Superior temporal gyrus (tissue), 1 donor: ENCODE results near the gene PSORS1C2.

Experiments
- DNase-seq: peaks from one replicate; pipeline ENCODE4 v3.0.0-alpha.2; 2016; ENCODE audit errors: extremely low spot score

PSORS1C2 gene

DNA sequence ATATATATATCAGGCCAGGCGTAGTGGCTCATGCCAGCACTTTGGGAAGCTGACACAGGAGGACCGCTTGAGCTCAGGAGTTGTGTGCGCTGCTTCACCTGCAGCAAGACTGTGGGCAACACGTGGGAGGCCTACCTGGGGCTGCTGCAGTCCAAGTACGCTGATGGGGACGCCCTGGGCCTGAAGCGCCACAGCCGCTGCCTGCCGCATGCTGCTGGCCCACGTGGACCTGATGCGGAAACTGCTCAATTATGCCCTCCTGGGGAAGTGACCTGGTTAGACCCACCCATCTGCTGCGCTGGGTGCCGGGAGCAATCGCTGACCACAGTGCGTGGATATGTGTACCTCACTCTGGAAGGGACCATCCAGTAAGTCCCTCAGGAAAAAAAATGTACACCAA lies 1.8 kb upstream of the PSORS1C2 start:
- no peak for DNase-seq

DNA sequence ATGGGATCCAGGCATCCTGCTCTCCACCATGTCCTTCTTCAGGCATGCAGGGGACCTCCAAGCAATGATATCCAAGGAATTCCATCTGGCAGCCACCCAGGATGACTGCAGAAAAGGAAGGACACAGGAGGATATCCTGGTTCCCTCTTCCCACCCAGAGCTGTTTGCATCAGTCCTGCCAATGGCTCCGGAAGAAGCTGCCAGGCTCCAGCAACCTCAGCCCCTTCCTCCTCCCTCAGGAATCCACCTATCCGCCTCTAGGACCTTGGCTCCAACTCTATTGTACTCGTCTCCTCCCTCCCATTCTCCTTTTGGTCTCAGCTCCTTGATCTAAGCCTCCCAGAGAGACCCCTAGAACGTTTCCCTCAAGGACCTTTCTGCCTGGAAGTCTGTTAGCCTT lies 733 bp upstream of the PSORS1C2 start:
- DNase-seq = no peak

DNA sequence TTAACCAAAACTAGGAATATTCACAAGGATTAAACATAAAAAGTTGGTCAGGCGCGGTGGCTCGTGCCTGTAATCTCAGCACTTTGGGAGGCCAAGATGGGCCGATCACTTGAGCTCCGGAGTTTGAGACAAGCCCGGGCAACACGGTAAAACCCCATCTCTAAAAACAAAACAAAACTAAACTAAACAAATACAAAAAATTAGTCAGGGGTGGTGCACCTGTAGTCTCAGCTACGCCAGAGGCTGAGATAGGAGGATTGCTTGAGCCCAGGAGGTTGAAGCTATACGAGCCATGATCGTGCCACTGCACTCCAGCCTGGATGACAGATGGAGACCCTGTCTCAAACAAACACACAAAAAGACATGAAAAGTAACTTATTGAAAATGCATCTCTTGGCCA lies 3.2 kb downstream of the PSORS1C2 start:
- DNase-seq = no peak

DNA sequence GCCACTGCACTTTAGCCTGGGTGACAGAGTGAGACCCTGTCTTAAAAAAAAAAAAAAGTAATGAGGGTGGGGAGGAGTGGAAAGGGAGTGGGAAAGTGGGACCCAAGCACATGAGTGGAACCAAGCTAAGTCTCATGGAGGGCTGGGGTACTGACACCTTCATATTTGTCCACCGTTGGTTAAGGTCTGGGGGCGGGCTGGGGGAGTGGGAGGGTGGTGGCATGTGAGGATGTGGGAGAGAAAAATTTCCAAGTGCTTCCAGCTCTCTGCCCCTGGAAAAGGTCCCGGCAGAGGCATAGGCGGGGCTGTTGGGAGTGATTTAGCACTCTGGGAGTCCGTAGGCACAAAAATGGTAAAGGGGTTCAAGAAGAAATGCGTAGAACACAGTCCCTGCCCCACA lies 6.1 kb downstream of the PSORS1C2 start:
- DNase-seq = no peak

DNA sequence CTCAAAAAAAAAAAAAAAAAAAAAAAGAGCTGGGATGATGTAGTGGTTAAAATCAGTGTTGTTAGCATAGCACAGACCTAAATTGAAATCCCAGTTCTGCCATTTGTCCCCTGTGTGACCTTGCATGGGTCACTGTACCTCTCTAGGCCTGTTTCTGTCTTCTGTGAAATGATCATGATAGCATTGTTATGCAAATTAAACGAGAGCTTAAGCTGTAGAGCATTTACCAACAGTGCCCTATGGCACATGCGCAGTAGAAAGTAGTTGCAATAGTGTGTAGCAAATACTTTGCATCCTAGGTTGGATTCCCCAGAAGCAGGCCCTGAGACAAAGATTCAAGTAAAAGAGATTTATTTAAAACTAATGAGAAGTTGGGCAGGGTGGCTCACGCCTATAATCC lies 7.3 kb downstream of the PSORS1C2 start:
- no peak for DNase-seq

DNA sequence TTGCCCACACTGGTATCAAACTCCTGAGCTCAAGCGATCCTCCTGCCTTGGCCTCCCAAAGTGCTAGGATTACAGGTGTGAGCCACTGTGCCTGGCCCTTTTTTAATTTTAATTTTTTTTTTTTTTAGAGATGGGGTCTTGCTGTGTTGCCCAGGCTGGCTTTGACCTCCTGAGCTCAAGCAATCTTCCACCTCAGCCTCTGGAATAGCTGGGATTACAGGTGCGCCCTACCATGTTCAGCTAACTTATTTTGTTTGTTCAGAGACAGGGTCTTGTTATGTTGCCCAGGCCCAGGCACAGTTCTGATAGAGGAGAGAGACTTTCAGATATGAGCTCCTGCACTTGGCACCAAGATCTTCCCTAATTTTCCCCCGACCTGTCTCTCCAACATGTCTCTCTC lies 8.1 kb downstream of the PSORS1C2 start:
- no peak for DNase-seq

DNA sequence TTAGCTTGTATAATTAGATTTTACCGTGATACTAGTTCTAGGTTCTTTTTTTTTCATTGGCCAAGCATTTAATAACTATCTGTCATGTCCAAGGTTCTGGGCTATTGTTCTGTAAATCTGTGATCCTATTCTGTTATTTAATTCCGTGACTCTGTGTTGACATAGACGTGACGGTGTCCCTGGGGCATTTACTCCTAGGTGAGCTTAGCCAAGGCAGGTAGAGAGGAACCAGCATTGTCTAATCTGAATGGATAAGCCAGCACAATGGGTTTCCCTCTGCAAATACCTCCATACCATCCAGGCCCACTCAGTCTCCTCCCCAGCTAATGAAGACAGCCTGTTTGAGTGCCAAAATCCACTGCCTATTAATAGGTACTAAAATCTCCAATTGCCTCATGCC lies 9.7 kb downstream of the PSORS1C2 start:
- no peak for DNase-seq

DNA sequence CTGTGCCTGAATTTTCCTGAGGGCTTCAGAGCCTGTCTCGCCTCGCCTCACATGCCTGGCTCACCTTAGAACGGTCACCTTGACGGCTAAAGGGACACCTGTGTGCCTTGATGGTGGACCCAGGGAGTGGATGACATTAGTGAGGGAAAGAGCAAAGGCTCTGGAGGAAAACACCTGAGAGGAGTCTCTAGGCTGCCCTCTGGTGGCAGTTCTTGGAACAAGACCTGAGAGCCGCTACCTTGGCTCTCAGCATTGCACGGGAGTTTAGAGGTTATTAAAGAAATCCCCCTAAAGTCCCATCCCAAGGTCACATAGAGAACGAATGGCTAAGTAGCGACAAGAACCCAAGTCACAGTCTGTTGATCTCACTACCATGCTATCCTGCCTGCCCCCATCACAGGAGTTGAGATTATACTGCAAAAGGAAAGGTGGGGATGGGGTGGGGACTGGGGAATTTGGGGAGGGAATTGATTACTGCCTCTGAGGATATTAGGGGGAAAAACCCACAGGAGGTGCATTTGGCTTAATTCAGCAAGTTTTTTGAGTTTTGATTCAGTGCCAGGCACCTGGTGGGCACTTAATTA lies 10.7 kb downstream of the PSORS1C2 start:
- peak; percentile 69 for DNase-seq

DNA sequence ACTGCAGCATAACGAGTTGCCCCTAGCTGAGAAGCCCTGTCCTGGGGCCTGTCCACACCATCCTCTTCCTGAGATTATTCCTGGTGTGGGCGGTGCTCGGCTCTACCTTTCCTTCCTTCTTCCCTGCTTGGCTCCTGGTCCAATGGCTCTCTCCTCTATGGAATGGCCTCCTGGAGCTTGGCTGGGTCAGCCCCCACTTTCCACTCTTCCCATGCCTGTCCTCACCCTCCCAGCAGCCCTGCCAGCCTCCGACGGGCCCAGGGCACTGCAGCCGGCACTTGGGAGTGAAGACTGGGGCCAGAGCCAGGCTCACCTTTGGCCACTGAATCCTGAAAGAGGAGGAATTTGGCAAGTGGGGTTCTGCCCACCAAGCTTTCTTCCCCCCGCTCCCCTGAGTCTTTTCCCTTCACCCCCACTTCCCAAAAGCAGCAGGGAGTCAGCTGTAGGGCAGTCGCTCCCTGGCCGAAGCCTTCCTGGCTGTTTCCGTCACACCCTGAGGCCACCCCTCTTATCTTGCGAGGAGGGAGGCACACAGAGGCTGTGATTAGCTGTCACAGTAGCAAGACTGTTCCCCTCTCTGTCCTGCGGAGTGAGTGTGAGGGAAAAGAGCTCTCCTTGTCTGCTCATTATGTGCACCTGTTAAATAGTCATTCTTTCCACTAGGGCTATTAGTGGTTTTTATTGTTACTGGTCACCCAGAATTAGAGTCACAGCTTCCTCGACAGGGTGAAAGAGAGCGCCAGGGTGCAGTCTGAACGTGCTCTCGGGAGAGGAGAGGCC lies 12.3 kb downstream of the PSORS1C2 start:
- no peak for DNase-seq

DNA sequence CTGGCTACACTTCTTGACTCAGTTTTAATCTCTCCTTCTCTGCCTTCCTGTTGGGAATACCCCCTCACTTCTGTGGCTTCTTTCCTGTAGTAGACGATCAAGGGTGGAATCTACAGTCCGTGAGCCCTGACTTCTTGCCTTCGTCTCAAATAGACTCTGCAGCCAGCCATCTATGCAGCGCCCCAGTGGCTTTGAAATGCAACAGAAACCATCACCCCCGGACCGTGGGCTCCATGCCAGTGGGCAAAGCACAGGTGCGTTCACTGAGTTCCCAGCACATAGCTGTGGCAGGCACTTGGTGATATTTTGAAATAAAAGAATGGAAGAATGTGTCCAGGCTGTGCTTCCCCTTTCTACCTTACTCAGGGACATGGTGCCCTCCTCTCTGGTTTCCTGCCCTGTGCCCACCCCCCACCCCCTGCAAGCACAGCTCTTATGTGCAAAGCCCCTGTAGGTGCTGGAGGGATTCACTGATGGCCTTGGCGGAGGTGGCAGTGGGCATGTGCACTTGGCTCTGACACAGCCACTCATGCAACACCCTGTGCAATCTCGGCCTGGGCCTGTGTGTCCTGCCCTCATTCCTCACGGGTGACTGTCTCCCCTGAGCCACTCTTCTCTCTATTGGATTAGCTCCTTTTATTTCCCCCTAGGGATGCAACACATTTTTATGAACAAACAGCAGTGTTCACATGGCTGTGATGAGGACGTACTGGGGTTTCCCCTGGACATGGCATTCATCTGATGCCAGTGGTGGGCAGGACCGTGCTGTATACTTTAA lies 13.1 kb downstream of the PSORS1C2 start:
- DNase-seq = no peak

DNA sequence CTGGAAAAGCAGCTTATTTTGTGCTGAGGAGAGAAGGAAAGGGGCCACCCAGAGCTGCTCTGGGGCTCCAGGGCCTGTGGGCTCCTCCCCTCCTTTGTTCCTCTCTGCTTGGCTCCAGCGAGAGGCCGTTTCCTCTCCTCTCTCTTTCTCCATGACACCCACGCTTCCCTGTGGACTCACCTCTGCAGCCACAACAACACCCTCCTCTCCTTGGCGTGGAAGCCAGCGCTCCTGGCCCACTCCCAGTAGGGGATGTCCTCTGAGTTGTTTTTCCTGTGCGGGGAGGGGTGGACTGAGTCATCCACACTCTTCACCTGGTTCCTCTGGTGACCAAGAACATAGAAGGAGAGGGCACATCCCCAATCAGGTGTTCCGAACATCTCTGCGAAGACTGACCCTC lies 13.7 kb downstream of the PSORS1C2 start:
- DNase-seq = no peak

DNA sequence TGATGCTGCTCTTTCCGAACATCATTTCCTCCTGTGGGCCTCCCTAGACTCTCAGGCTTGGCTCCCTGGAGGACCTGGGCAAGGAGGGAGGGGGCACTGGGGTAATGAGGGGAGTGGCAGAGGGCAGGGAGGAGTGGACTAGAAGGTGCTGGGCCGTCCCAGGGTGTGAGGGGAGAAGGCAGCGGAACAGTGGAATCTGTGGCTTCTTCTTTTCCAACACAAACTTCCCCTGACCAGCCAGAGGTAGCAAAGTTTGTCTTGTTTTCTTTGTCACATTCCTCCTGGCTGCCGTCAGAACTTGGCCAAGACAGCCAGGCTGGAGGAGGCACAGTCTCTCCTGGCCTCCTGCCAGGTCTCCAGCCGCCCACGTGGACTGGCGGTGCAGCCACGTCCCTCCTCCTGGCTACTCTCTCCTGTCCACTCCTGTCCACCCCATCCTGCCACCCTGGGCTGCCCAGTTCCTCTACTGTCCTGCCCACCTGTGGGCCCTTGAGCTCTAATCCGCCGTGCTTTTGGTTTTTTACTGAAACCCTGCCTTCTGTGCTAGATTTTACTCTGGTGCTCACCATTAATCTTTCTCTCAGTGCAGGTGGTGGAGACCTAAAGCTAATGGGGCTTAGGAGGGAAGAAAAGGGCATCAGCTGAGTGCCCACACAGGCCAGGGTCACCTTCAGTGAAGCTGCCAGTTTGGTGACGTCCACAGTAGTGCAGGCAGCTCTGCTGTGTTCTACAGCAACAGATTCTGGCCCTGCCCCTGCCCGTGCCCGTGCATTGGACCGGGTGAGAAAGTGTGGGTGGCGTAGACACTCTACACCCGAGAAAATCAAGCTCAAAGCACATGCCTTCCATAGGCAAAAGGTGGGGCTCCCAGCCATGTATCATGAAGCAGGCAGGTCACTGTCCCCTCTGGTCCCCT lies 15.8 kb downstream of the PSORS1C2 start:
- DNase-seq = no peak

DNA sequence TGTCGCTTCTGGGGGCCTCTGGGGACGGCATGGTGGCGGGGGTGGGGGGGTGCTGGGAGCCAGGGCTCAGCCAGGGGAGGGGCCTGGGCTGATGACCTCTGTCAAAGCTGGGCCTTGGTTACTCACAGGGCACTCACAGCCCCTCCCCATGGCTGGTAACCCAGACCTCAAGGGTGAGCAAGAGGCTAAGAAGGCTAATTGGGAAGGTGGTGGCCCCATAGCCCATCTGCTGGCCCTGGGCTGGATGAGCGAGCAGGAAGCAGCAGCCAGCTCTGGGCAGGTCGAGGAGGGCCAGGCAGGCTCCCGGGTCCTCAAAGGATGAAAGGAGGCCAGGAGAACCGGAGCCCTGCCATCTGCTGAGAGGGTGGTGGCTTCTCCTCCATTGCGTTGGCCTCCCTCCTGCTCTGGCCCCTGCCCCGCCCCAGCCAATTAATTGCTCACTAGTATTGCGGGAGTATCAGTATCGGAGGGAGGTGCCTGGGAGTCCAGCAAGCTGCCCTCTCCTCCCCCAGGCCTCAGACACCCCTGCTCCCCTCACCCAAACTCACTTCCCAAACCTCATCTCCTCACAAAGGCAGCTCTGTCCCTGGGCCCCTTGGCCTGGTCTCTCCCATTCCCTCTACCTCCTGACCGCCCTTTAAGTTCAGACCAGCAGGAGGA lies 17.6 kb downstream of the PSORS1C2 start:
- no peak for DNase-seq

DNA sequence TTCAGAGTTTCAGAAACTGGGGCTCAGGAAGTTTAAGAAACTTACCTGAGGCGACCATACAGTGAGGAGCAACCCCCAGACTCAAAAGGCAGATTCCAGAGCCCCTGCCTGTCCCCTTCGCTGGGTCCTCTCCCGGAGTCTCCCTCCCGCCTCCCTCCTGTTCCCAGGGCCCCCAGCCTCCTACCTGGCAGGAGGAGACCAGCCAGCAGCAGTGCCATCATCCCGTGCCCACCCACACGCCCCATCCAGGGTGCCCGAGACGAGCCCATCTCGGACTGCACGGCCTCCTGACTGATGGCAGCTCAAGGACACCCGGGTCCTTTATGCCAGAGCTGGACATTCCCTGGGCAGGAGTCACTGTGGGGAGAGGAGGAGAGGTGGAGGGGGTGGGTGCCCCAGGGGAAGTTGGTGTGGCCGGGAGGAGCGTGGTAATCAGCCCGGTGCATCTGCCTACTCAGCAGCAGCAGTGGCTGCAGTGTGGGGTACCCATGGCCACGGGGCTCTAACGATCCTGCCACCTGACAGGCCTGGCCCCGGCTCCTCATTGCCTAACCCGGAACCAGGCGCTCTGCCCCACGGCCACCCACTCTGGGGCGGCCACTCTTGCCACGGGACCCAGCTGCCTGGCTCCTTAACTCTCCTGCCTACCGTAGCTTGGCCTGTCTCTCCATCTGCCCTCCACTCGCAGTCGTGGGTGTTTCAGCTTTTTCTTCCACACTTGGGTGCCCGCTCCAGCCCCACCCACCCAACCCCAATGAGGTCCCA lies 18.5 kb downstream of the PSORS1C2 start, which contains the start of gene CDSN:
TSS of gene CDSN (minus strand) at position 296 of the 765 bp plus-strand sequence. CDS start at position 269, 27 bp downstream.
- no peak for DNase-seq

DNA sequence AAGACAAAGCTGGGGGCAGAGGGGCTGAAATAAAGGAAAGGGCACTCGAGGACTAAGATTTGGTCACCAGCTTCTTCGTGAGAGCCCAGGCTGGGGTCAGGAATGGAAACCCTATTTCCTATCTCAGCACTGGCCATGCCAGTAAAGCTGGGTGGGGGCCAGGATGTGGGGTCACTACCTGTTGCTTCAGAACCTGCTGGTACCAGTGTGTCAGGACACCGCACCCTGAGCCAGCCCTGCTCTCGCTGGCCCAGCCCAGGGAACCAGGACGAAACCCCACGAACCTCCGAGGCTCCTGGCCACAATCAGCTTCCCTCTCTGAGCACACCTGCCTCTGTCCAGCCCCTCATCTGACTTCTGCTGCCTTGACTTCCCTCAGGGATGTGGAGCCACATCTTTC lies 20.7 kb downstream of the PSORS1C2 start:
- no peak for DNase-seq

DNA sequence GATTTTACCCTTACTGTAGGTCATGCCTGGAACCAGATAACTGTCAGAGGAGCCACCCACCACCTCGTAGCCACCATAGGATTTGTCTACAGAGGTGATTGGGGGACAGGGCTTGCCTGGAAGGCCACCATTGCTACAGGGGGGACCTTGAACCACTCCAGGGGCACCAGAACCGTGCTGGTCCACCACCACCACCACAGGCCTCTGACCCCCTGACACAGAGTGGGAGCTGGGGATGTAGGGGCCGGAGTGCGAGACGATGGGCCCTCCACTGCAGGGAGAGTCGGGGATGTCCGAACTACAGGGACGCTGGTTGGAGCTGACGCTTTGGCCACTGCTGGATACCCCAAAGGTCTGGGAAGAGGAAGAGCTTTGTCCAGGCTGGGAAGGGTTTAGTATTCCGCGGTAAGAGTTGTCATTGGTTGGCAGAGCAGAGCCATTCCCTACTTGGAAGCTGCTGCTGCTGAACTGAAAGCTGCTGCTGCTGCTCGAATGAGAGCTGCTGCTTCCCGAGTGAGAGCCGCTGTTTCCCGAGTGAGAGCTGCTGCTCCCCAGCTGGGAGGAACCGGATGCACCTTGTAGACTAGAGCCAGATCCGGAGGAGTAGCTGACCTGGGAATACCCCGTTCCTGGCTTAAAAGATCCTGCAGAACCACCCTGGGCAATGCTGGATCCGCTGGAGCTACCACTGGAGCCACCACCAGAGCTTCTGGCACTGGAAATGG lies 22.0 kb downstream of the PSORS1C2 start:
- no peak for DNase-seq

DNA sequence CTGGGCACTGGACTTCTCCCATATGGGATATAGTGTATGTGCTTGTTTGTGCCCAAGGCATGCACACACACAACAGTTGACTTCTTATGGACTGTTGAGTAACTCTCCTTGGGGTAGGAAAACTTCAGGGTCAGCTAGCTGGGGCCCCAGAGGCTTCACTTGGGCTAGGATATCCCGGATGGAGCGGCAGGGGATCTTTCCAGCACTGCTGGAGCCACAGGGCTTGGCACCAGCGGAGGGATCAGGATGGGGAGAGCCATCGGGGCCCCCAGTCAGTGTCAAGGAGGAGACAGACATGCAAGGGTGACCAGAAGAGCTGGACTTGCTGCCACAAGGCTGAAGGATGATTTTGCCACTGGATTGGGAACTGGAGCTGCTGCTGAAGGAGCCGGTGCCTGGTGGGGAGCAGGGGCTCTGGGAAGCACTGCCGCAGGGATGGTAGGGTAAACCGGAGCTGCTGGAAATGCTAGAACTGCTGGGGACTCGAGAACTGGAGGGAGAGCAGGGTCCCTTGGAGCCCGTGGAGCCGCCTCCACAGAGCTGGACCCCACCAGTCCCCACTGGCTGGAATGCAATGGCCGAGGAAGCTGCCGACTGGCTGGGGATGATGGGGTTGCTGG lies 22.8 kb downstream of the PSORS1C2 start:
- no peak for DNase-seq

DNA sequence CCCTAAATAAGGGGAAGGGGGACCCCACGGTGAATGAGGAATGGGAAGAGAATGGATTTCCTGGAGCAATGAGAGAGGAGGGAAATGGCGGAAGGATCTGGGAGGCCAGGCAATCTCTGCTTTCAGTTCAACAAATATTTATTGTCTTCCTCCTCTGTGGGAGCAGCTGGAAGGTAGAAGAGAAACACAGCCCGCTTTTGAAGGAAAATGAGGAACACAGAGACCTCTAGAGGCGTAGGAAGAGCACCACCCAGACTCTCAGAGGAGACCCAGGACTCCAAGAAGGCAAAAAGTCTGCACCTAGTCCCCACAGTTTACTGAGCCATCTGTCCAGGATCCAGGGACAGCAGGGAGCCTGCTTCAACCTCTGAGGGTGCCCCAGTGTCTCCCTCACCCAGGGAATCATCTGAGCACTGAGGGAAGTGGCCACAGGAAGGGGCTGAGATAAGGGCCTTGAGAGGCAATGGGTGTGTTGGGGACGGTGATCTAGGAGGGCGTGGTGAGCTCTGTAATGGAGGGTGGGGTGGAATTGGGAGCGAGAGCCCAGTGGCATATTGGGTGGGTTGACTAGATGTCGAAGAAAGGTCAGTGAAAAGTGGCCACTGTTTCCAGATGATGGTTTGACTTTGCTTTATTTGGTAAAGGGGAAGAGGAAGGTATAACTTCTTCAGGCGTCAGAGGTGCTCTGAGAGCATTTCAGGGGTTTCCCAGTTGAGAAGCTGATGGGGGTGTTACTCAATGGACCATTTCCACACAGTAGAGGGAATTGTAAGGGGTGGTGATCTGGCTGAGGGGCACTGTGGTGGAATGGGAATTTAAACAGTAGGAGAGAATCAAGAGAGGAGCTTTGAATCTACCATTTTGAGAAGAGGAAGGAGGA lies 23.7 kb downstream of the PSORS1C2 start:
- peak; percentile 76 for DNase-seq
